NCI-H146 (cell line): ENCODE measurements around the gene KIAA2012.

Source experiments
- DNase-seq: peaks from one replicate; lab custom pipeline; 2025; lab: John Stamatoyannopoulos, UW

KIAA2012 gene

GRCh38 chr2:202072737-202073401, at the start of gene KIAA2012:
Gene KIAA2012 (plus strand): TSS chr2:202073255. CDS start chr2:202073628, 373 bp downstream.
- no peak for DNase-seq

DNA sequence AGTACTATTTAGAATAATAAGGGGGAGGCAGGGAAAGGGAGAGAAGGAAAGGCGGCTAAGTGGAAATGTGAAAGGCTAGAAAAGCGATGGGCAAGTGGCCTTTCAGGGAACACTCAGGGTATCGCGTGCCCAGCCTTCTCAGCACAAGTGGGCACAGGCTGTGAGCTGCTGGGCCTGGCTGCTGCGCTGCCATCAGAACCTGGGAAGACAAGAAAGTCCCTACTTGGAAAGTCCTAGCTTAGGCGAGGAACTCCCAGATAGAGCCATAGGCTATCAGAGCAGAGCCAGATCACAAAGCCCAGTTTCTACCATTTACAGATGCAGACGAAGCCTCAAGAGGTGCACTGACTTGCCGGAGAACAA, 49.2 kb upstream of the KIAA2012 start:
- DNase-seq = no peak

DNA sequence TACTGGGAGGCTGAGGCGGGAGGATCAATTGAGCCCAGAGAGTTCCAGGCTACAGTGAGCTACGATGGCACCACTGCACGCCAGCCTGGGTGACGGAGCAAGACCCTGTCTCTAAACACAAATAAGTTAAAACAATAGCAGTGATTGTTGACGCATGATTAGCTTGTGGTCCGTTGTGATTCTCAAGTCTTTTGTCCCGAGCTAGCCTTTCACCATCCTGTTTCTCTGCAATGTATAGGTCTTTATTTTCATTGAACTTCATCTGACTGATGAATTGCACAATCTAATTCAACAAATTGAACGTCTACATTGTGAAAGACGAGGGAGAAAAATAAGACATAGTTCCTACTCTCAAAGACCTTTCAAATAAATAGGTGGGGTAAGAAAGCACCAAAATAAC, 48.2 kb upstream of the KIAA2012 start:
- DNase-seq = no peak

- no peak for DNase-seq
Measured at GRCh38 chr2:202025816-202026215, 47.2 kb upstream of the KIAA2012 start.

GRCh38 chr2:202026507-202026906, 46.5 kb upstream of the KIAA2012 start:
- DNase-seq = no peak

- no peak for DNase-seq
Measured at GRCh38 chr2:202030691-202031090, 42.4 kb upstream of the KIAA2012 start.

DNA sequence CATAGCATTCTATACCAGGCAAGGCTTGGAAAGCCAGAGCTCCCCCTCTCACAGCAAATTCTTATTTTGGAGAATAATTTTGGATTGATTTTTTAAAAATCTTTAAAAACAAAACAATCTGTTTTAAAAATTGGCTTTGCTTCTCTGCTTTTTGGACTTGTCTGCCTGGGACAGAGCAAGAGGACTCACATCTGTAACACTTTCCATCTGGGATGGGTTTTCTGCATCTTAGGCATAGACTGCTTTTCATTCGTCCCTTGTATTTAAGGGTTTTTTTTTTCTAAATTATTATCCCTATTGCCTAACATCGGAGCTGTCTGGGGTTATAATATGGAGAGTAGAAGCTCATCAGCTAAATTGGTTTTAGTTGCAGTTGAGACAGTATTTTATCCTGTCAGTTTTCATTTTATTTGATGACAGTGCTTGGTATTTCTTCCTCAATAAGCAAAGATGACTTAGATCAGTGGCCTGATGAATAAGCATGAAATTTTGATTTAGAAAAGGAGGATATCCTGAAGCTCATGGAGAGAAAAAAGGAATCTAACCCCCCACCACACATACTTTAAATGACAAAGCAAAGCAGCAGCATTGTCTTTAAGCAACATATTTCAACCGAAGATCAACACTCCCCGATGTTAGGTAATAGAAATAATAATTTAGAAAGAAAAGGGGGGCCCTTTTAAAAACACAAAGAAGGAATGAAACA, 41.7 kb upstream of the KIAA2012 start:
- DNase-seq = no peak

GRCh38 chr2:202032846-202033316, 40.2 kb upstream of the KIAA2012 start:
- no peak for DNase-seq

DNA sequence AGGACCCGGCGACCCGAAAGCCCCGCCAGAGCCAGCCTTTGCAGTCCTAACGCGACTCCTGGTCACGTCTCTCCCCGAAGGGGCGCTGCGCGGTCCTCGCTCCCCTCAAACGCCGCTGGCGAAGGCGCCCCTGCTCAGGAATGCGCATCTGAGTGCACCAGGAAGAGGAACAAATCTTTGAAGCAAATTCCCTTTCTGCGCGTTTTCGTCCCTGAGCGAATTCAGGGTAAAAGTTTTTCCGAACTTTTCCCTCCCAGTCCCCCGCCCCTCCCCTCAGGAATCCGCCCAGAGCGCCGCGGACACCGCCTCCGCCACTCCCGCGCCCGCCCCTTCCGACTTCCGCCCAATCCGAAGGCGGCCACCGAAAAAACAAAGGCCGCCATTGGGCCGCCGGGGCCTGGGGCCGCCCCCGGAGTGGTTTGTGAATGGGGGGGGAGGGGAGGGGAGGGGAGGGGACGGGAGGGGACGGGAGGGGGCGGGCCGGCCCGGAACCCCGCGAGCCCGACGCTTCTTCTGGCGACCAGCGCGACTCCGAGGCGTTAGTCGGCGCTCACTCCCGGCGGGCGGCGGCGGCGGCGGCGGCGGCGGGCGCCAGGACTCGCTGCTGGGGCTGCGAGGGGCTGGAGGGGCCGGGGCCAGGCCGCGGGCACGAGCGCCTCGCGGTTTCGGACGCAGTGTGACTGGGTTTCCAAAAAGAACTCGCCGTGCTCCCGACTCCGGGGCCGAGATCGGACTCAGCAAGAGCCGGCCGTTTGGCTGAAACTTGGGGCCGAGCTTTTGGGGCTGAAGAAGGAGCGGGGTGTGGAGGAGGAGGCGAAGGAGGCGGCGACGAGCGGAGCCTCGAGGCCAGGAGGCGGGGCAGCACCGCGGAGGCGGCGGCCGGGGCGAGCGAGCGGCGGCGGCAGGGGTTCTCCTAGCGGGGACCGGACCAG, 39.5 kb upstream of the KIAA2012 start, which contains the start of gene FZD7:
Gene FZD7 (plus strand): TSS at position 539 of the 932 bp plus-strand sequence. CDS start 793 bp downstream, outside the sequence.
- peak; percentile 45 for DNase-seq

DNA sequence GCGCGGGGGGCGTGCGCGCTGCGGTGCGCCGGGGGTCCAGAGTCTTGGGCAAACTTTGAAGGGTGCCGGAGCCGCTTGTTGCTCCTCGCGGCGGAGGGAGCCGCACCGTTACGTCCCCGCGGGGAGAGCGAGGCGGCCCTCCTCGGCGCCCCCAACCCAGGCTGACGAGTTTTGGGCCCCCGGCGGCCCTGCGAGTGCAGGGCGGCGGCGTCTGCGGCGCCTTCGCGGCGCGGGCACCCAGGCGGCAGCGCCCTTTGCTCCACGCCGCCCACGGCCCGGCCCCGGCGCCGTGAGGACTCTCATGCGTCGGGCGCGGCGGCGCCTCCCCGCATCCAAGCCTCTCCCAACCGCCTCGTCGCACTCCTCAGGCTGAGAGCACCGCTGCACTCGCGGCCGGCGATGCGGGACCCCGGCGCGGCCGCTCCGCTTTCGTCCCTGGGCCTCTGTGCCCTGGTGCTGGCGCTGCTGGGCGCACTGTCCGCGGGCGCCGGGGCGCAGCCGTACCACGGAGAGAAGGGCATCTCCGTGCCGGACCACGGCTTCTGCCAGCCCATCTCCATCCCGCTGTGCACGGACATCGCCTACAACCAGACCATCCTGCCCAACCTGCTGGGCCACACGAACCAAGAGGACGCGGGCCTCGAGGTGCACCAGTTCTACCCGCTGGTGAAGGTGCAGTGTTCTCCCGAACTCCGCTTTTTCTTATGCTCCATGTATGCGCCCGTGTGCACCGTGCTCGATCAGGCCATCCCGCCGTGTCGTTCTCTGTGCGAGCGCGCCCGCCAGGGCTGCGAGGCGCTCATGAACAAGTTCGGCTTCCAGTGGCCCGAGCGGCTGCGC, 38.6 kb upstream of the KIAA2012 start:
- peak; percentile 2 for DNase-seq

DNA sequence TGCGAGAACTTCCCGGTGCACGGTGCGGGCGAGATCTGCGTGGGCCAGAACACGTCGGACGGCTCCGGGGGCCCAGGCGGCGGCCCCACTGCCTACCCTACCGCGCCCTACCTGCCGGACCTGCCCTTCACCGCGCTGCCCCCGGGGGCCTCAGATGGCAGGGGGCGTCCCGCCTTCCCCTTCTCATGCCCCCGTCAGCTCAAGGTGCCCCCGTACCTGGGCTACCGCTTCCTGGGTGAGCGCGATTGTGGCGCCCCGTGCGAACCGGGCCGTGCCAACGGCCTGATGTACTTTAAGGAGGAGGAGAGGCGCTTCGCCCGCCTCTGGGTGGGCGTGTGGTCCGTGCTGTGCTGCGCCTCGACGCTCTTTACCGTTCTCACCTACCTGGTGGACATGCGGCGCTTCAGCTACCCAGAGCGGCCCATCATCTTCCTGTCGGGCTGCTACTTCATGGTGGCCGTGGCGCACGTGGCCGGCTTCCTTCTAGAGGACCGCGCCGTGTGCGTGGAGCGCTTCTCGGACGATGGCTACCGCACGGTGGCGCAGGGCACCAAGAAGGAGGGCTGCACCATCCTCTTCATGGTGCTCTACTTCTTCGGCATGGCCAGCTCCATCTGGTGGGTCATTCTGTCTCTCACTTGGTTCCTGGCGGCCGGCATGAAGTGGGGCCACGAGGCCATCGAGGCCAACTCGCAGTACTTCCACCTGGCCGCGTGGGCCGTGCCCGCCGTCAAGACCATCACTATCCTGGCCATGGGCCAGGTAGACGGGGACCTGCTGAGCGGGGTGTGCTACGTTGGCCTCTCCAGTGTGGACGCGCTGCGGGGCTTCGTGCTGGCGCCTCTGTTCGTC, 37.7 kb upstream of the KIAA2012 start:
- no peak for DNase-seq

- DNase-seq = no peak
Measured at GRCh38 chr2:202035941-202036372, 37.1 kb upstream of the KIAA2012 start.

DNA sequence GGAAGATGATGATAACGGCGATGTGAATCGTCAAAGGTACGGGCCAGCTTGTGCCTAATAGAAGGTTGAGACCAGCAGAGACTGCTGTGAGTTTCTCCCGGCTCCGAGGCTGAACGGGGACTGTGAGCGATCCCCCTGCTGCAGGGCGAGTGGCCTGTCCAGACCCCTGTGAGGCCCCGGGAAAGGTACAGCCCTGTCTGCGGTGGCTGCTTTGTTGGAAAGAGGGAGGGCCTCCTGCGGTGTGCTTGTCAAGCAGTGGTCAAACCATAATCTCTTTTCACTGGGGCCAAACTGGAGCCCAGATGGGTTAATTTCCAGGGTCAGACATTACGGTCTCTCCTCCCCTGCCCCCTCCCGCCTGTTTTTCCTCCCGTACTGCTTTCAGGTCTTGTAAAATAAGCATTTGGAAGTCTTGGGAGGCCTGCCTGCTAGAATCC, 36.4 kb upstream of the KIAA2012 start:
- no peak for DNase-seq

DNA sequence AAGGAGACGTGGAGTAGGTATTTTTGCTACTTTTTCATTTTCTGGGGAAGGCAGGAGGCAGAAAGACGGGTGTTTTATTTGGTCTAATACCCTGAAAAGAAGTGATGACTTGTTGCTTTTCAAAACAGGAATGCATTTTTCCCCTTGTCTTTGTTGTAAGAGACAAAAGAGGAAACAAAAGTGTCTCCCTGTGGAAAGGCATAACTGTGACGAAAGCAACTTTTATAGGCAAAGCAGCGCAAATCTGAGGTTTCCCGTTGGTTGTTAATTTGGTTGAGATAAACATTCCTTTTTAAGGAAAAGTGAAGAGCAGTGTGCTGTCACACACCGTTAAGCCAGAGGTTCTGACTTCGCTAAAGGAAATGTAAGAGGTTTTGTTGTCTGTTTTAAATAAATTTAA, 36.0 kb upstream of the KIAA2012 start:
- DNase-seq = no peak

GRCh38 chr2:202038471-202039277, 34.4 kb upstream of the KIAA2012 start:
- DNase-seq = no peak

DNA sequence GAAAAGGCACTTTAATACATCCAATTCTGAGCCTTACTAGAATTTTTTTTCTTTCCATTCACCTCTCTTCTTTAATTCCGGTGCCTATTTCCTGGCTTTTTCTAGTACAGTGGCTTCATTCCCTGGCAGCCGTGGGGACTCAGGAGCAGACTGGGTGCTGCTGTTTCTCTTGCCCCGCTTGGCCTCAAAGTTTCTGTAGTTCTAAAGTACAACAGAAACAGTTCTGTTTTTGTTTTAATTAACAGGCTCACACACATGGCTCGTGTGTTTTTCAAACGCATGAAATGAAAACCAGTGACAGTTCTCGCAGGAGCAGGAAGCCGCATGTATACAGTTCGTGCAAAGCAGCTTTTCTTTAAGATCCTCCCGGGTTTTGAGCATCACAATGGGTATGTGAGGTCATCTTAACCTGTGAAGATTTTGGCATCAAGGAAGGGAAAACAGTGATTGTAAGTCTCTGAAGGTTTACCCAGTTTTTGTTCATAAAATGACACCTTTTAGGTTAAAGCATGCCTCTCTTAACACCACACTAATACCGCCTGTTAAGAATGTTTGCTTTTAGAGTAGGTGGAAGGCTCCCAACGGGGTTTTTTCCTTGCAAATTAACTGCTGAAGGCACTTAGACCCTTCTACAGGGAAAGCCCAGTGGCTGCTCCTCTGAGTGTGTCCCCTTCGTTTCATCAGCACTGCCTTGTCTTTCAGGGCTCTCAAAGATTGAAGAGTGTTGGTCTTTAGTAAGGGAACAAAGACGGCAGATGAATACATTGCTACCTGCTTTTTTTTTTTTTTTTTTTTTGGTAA, 33.6 kb upstream of the KIAA2012 start:
- DNase-seq = no peak

GRCh38 chr2:202040079-202040844, 32.8 kb upstream of the KIAA2012 start:
- no peak for DNase-seq

DNA sequence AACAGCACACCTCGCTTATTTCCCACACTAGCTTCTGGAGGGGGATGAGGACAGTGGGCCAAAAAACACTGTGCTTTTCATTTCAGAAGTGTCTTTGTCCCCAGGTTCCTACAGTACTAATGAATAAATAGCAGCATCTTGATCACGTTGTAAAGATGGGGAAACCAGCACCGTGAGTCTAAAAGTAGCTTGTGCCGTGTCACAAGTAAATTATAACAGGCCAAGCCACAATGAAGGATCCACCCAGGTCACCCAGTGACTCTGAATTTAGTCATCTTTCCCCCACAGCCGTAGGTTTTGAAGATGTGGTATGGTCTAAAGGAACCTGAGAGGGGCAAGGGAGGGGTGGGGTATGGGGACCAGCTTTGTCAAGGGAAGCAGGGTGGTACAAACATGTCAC, 30.6 kb upstream of the KIAA2012 start:
- DNase-seq = no peak
